Lower lobe of right lung (tissue), 2 donors: ENCODE data around the gene CYP4F2. TPM values are rescaled to one million over a fixed set of nuclear protein-coding genes. Genes with fewer than 3 reads are reported as not detected.
"Not testable (repeated sequence)": the region's sequence is repeated elsewhere in the genome, so short reads cannot be mapped to it uniquely, and the experiment has no call there.

ENCODE experiments used
- ATAC-seq, 2 donors: fragments of 200-7000 bp; cut with Tn5 transposase; one replicate each; pipeline ENCODE4 v1.9.1; 2020 to 2022; ENCODE audit warnings: mild to moderate bottlenecking in 2 of 2, moderate library complexity in 2 of 2
- DNase-seq: peaks from one replicate; pipeline ENCODE4 v3.0.0-alpha.2; 2020
- H3K27ac ChIP-seq: fragments of 200-600 bp; one replicate; pipeline ENCODE4 v1.8.0; 2022
- H3K27me3 ChIP-seq: fragments of 200-600 bp; one replicate; pipeline ENCODE4 v1.8.0; 2022; ENCODE audit warnings: low read depth
- H3K36me3 ChIP-seq: fragments of 200-600 bp; one replicate; pipeline ENCODE4 v1.8.0; 2022; ENCODE audit warnings: mild to moderate bottlenecking
- H3K4me1 ChIP-seq: fragments of 200-600 bp; one replicate; pipeline ENCODE4 v1.8.0; 2022
- H3K4me3 ChIP-seq: fragments of 200-600 bp; one replicate; pipeline ENCODE4 v1.8.0; 2022; ENCODE audit warnings: mild to moderate bottlenecking
- H3K9me3 ChIP-seq: fragments of 200-600 bp; one replicate; pipeline ENCODE4 v1.8.0; 2022
- intact Hi-C: fragments of 100-400 bp; cut with DNase I; formaldehyde crosslinking; loops from one replicate; pipeline ENCODE4 v1.11.0; 2022
- total RNA-seq: library from RNA; stranded (reverse); fragmentation: NEBNext Ultra II Directional; extraction: Animal tissue kit (Norgen Biotek cat#: 25700); gene quantifications from one replicate; pipeline ENCODE4 v1.2.1, GENCODE V29; 2021
- TF ChIP-seq, protein P1 (sequence below): fragments of 200-600 bp; IDR thresholded peaks from one replicate; pipeline ENCODE4 v1.8.0; 2022; ENCODE audit warnings: antibody characterized with exemption, mild to moderate bottlenecking
- donor health status: DM: no; HTN: yes; CAD: no; lungs with severe emphysema.

Gene CYP4F2
- total RNA-seq, 1 donor from 2014 or later, result not detected

GRCh38 chr19:15860522-15860921 lies 37.4 kb downstream of the CYP4F2 start:
- Histone ChIP-seq H3K4me3 (no peak overlapping the region), H3K27ac (no peak overlapping the region), H3K4me1 (no peaks in the 10 kb centered on the region), H3K27me3 (peaks cover 5% of the 10 kb centered on the region), H3K9me3 (no peaks in the 10 kb centered on the region), H3K36me3 (no peaks in the 10 kb centered on the region)
- DNase-seq (no peak), ATAC-seq (no peak)
- TF ChIP-seq, protein P1, sequence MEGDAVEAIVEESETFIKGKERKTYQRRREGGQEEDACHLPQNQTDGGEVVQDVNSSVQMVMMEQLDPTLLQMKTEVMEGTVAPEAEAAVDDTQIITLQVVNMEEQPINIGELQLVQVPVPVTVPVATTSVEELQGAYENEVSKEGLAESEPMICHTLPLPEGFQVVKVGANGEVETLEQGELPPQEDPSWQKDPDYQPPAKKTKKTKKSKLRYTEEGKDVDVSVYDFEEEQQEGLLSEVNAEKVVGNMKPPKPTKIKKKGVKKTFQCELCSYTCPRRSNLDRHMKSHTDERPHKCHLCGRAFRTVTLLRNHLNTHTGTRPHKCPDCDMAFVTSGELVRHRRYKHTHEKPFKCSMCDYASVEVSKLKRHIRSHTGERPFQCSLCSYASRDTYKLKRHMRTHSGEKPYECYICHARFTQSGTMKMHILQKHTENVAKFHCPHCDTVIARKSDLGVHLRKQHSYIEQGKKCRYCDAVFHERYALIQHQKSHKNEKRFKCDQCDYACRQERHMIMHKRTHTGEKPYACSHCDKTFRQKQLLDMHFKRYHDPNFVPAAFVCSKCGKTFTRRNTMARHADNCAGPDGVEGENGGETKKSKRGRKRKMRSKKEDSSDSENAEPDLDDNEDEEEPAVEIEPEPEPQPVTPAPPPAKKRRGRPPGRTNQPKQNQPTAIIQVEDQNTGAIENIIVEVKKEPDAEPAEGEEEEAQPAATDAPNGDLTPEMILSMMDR, result no peak
- intact Hi-C loops, result no loop called here

DNA sequence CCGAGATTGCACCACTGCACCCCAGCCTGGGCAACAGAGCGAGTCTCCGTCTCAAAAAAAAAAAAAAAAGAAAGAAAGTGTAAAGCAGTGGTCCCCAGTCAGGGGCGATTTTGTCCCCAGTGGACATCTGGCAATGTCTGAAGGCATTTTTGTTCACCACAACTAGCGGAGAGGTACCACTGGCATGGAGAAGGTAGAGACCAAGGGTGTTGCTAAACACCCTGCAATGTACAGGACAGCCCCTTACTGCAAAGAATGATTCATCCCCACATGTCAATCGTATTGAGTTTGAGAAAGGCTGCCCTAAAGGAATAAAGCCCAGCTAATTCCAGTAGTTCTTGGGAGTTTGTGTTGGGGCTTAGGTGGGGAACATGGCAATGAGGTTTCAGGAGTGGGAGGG lies 38.7 kb downstream of the CYP4F2 start:
- TF ChIP-seq, protein P1, result no peak
- H3K4me3 ChIP-seq, result no peak overlapping the region
- no peaks in the 10 kb centered on the region for H3K9me3 ChIP-seq
- H3K27me3 ChIP-seq, result peaks cover 5% of the 10 kb centered on the region
- intact Hi-C loops, result no loop called here
- DNase-seq, result no peak
- no peaks in the 10 kb centered on the region for H3K36me3 ChIP-seq
- no peak for ATAC-seq
- no peaks in the 10 kb centered on the region for H3K4me1 ChIP-seq
- H3K27ac ChIP-seq, result no peak overlapping the region

- no peaks in the 10 kb centered on the region for H3K36me3 ChIP-seq
- DNase-seq (no peak), ATAC-seq (no peak)
- H3K27ac ChIP-seq, result no peak overlapping the region
- TF ChIP-seq, protein P1, result no peak
- H3K4me1 ChIP-seq, result no peaks in the 10 kb centered on the region
- intact Hi-C loops, result no loop called here
- H3K4me3 ChIP-seq, result no peak overlapping the region
- no peaks in the 10 kb centered on the region for H3K9me3 ChIP-seq
- H3K27me3 ChIP-seq, result peaks cover 3% of the 10 kb centered on the region
Measured at GRCh38 chr19:15850385-15850784, 47.5 kb downstream of the CYP4F2 start.

DNA sequence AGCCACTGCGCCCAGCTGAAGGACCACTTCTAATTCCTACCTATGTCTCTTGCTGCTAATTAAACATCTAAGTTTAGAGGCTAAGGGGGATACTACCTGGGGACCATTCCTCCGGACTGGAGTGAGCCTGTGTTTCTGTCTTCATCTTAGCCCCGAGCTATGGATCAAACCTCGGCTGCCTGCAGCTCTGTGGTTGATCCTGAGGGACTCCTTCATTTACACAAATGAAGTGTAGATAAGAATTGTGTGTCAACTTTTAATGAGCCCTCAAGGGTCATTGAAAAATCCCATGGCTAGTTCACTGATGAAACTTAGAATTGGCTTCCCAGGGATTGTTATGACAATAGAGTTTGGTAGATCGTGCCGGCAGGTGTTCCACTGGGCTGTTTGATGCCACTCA lies 51.0 kb downstream of the CYP4F2 start:
- no peak overlapping the region for H3K4me3 ChIP-seq
- ATAC-seq (peak; percentile 44 to 53), DNase-seq (no peak)
- intact Hi-C loops, result no loop called here
- H3K9me3 ChIP-seq, result no peaks in the 10 kb centered on the region
- TF ChIP-seq, protein P1, result no peak
- H3K27ac ChIP-seq, result no peak overlapping the region
- no peaks in the 10 kb centered on the region for H3K4me1 ChIP-seq
- no peaks in the 10 kb centered on the region for H3K36me3 ChIP-seq
- H3K27me3 ChIP-seq, result no peaks in the 10 kb centered on the region

GRCh38 chr19:15843894-15844222 lies 54.0 kb downstream of the CYP4F2 start:
- H3K27me3 ChIP-seq, H3K27ac ChIP-seq, H3K36me3 ChIP-seq, H3K9me3 ChIP-seq, H3K4me3 ChIP-seq, H3K4me1 ChIP-seq, intact Hi-C loops: not testable (repeated sequence)
- ATAC-seq (peak; percentile 76 to 86), DNase-seq (peak; percentile 93)

- DNase-seq, result no peak
- H3K36me3 ChIP-seq, result no peaks in the 10 kb centered on the region
- no peak for ATAC-seq
- no peaks in the 10 kb centered on the region for H3K4me1 ChIP-seq
- no peaks in the 10 kb centered on the region for H3K27me3 ChIP-seq
- TF ChIP-seq, protein P1, result no peak
- no peak overlapping the region for H3K4me3 ChIP-seq
- intact Hi-C loops, result no loop called here
- H3K27ac ChIP-seq, result no peak overlapping the region
- no peaks in the 10 kb centered on the region for H3K9me3 ChIP-seq
Measured at GRCh38 chr19:15843203-15843893, 54.5 kb downstream of the CYP4F2 start.
